Chondrocyte (in vitro differentiated cells): ENCODE results near the gene CCDC12. TPM values are rescaled to one million over a fixed set of nuclear protein-coding genes. Genes with fewer than 3 reads are reported as not detected.

ENCODE experiments used
- DNase-seq: peaks from one replicate; pipeline ENCODE4 v3.0.0; 2021; ENCODE audit warnings: mixed read lengths, low spot score
- H3K27ac Mint-ChIP-seq: one replicate; pipeline ENCODE4 v1.8.0; 2021; ENCODE audit warnings: mild to moderate bottlenecking, moderate library complexity, mixed read lengths; ENCODE audit not compliant: unreplicated experiment
- H3K27me3 Mint-ChIP-seq: 2 replicates; pipeline ENCODE4 v1.8.0; 2021; ENCODE audit warnings: low read depth, mixed read lengths
- H3K36me3 Mint-ChIP-seq: 2 replicates; pipeline ENCODE4 v1.8.0; 2021; ENCODE audit warnings: low read depth, mixed read lengths
- H3K4me1 Mint-ChIP-seq: 2 replicates; pipeline ENCODE4 v1.8.0; 2021; ENCODE audit warnings: low read depth, mild to moderate bottlenecking, mixed read lengths
- H3K4me3 Mint-ChIP-seq: one replicate; pipeline ENCODE4 v1.8.0; 2021; ENCODE audit warnings: mild to moderate bottlenecking, moderate library complexity, mixed read lengths; ENCODE audit not compliant: unreplicated experiment
- H3K9me3 Mint-ChIP-seq: 2 replicates; pipeline ENCODE4 v1.8.0; 2021; ENCODE audit warnings: low read depth, mixed read lengths
- total RNA-seq: library from RNA; stranded (reverse); gene quantifications from 3 replicates; pipeline ENCODE4 v1.2.1, GENCODE V29; 2021
- TF ChIP-seq, protein P1 (sequence below): fragments of 200-600 bp; sonication (generic); IDR thresholded peaks from 2 replicates; pipeline ENCODE4 v1.5.0; 2021; ENCODE audit warnings: antibody characterized with exemption, mild to moderate bottlenecking, moderate library complexity

Gene CCDC12
- total RNA-seq, 1 donor from 2014 or later: 21.8 TPM

DNA sequence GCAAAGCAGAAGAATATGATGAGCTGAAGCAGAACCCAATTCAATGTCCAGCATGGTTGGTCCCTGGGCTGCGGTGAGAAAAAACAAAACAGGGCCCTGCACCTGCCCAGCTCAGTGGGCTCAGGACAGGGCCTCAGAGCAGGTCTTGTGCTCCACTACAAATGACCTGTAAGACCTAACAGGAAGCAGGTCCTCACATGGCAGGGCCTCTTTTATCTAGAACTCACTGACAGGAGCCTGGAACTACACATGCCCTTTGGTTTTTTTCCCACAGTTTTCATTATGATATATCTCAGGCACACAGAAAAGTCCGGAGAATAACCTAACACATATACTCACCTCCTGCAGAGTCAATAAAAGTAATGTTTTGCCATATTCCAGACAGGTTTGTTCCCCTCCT is 38.4 kb downstream of the CCDC12 start:
- Mint-ChIP-seq H3K36me3 (peaks cover 13% of the 10 kb centered on the region), H3K4me3 (no peak overlapping the region), H3K4me1 (peaks cover 38% of the 10 kb centered on the region), H3K27me3 (no peaks in the 10 kb centered on the region), H3K27ac (no peak overlapping the region), H3K9me3 (no peaks in the 10 kb centered on the region)
- DNase-seq: no peak
- TF ChIP-seq, protein P1, sequence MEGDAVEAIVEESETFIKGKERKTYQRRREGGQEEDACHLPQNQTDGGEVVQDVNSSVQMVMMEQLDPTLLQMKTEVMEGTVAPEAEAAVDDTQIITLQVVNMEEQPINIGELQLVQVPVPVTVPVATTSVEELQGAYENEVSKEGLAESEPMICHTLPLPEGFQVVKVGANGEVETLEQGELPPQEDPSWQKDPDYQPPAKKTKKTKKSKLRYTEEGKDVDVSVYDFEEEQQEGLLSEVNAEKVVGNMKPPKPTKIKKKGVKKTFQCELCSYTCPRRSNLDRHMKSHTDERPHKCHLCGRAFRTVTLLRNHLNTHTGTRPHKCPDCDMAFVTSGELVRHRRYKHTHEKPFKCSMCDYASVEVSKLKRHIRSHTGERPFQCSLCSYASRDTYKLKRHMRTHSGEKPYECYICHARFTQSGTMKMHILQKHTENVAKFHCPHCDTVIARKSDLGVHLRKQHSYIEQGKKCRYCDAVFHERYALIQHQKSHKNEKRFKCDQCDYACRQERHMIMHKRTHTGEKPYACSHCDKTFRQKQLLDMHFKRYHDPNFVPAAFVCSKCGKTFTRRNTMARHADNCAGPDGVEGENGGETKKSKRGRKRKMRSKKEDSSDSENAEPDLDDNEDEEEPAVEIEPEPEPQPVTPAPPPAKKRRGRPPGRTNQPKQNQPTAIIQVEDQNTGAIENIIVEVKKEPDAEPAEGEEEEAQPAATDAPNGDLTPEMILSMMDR: no peak

DNA sequence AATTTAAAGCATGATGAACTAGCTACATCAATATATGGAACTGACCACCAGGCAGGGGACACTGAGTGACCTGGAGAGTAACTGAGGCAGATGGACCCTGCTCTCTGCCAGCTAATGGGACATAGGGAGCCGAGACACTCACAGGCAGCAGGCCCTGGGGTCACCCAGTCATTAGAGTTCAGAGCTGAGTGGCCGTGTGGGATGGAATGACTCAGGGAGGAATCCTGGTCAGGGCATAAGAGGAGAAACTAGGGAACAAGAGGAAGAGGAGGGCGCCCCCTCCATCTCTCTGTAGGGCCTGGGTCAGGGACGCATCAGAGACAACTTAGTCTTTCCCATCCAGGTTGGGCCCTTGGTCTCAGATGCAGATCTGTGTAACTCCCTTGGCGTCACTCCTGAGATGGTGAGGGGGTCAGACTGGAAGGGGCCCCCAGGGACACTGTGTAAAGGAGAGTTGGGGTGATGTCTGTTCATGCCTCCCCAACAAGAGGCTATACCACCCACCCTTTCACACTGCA is 39.8 kb downstream of the CCDC12 start:
- Mint-ChIP-seq H3K4me3 (no peak overlapping the region), H3K36me3 (peaks cover 13% of the 10 kb centered on the region), H3K4me1 (peaks cover 46% of the 10 kb centered on the region), H3K9me3 (no peaks in the 10 kb centered on the region), H3K27me3 (no peaks in the 10 kb centered on the region), H3K27ac (peak overlapping the region; percentile 95)
- TF ChIP-seq, protein P1: no peak
- no peak for DNase-seq

DNA sequence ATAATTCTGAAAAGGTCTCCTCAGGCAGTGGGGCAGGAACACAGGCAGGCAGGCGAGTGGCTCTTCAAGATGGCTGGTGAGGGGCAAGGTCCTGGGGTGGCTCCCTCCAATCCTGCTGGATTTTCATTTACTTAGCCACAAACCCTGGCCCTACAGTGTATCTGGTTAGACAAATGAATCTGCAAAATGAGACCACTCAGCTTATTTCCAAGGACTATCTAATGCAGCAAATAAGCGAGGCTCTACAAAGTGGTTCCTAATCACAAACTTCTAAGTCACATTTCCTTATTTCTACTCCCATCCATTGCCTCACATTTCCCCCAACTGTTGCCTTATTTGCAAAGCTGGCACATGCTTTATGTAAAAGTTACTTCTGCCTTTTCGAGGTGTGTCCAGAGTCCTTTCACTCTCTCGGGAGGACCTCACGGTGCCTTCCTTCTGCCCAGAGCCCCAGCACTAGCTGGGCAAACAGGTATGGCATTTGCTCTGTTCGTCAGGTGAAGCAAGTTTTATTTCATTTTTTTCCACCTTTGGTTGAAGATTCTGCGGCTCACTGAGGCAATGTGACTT is 40.5 kb downstream of the CCDC12 start:
- Mint-ChIP-seq H3K4me1 (peaks cover 54% of the 10 kb centered on the region), H3K27ac (peak overlapping the region; percentile 95), H3K9me3 (no peaks in the 10 kb centered on the region), H3K4me3 (no peak overlapping the region), H3K36me3 (peaks cover 13% of the 10 kb centered on the region), H3K27me3 (no peaks in the 10 kb centered on the region)
- DNase-seq: no peak
- TF ChIP-seq, protein P1: no peak

DNA sequence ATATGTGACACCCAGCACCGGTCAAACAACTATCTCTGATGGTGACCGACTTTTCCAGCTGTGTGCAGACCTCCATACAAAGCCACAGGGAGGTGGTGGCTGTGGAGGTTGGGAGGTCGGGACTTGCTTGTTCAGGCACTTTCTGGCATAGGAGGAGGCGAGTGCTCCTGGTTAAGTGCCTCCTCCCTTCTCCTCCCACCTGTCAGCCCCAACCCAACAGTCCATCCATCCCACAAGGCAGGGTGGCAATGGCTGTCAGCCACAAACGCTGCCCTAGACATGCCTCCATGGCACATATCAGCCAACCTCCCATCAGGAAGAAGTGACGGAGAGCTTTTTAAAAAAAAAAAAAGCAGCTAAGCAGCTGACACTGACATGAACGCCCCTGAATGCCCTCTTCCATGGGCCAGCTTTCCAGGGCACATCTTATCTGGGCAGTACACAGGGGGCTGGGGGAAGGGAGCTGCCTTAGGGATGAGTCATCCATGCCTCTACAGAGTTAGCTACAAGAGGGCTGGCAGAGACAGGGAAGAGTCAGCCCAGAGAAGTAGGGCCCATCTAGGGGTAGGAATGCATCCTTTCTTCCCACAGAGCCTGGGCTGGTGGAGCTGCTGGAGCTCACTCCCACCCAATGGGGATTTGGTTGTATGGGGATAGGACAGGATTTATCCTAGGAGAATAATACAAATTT is 41.2 kb downstream of the CCDC12 start:
- H3K36me3 Mint-ChIP-seq: peaks cover 9% of the 10 kb centered on the region
- no peaks in the 10 kb centered on the region for H3K9me3 Mint-ChIP-seq
- no peak for DNase-seq
- H3K27me3 Mint-ChIP-seq: no peaks in the 10 kb centered on the region
- TF ChIP-seq, protein P1: peak; percentile 88
- H3K27ac Mint-ChIP-seq: peak overlapping the region; percentile 95
- H3K4me3 Mint-ChIP-seq: no peak overlapping the region
- peaks cover 61% of the 10 kb centered on the region for H3K4me1 Mint-ChIP-seq

DNA sequence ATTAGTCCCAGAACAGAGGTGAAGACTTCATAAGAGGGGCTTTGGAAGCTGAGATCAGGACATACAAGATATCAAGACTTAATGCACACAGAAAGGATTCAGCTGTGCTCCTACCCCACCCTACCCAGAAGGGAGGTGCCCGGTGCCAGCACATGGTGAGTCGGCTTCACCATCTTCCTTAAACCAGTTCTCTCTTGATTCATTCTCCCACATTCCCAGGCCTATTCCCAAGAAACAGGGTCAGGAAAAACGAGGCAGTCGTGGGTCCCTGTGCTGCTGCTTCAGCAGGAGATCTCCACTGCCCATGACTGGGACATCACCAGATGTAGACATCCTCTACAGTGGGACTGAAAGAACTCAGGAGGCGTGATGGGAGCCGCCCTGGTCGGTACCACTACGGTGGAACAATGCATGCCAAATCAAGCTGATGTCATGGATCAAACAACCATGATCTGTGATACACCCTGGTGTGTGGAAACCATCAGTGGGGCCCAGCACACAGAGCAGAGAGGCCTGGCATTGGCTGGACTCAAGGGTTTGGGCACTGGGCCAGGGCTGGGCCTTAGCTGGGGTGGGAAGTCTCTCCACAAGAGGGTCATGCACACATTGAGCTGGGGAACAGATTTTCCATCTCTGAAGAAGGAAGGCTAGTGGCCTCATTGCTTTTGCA is 41.9 kb downstream of the CCDC12 start:
- Mint-ChIP-seq H3K36me3 (peaks cover 8% of the 10 kb centered on the region), H3K4me1 (peaks cover 66% of the 10 kb centered on the region)
- DNase-seq: no peak

More for the DNA sequence above, 41.9 kb downstream of the CCDC12 start:
- H3K27me3 Mint-ChIP-seq: no peaks in the 10 kb centered on the region
- H3K27ac Mint-ChIP-seq: peak overlapping the region; percentile 95
- H3K4me3 Mint-ChIP-seq: no peak overlapping the region
- H3K9me3 Mint-ChIP-seq: no peaks in the 10 kb centered on the region
- TF ChIP-seq, protein P1: no peak
